ENCODE measurements around the gene MTHFD1. TPM values are rescaled to one million over a fixed set of nuclear protein-coding genes. Genes with fewer than 3 reads are reported as not detected.

MTHFD1 gene
- total RNA-seq, 4 donors from 2014 or later: 27.6 to 66.0 (median 53.8) TPM

GRCh38 chr14:64416348-64416932 is 28.3 kb downstream of the MTHFD1 start:
- 74 to 80% methylated on average over 3 of the region's 3 CpGs for WGBS, 2 donors
- Histone ChIP-seq H3K27ac (no peak overlapping the region), H3K27me3 (no peaks in the 10 kb centered on the region), H3K36me3 (peaks cover 7 to 99% (median 14%) of the 10 kb centered on the region in 3 donors), H3K4me1 (no peaks in the 10 kb centered on the region), H3K4me3 (no peak overlapping the region), H3K9me3 (no peaks in the 10 kb centered on the region)
- TF ChIP-seq CTCF (IDR thresholded peaks at IDR 0.05) (no peak), POLR2A (IDR thresholded peaks at IDR 0.05) (no peak)
- no peak for DNase-seq
- intact Hi-C loops (cut with DNase I): no loop called here

GRCh38 chr14:64417055-64417770 is 29.1 kb downstream of the MTHFD1 start:
- 79 to 88% methylated on average over 5 of the region's 5 CpGs for WGBS, 2 donors
- no peak for DNase-seq
- Histone ChIP-seq H3K27ac (no peak overlapping the region), H3K4me3 (no peak overlapping the region), H3K9me3 (no peaks in the 10 kb centered on the region), H3K4me1 (no peaks in the 10 kb centered on the region), H3K36me3 (peaks cover 6 to 99% (median 14%) of the 10 kb centered on the region in 3 donors), H3K27me3 (no peaks in the 10 kb centered on the region)
- intact Hi-C loops (cut with DNase I): no loop called here
- TF ChIP-seq POLR2A (IDR thresholded peaks at IDR 0.05): no peak
- TF ChIP-seq CTCF (IDR thresholded peaks at IDR 0.05): no peak

- H3K27me3 ChIP-seq: no peaks in the 10 kb centered on the region
- no peaks in the 10 kb centered on the region for H3K9me3 ChIP-seq
- no peak for TF ChIP-seq CTCF (IDR thresholded peaks at IDR 0.05)
- TF ChIP-seq POLR2A (IDR thresholded peaks at IDR 0.05): no peak
- H3K27ac ChIP-seq: no peak overlapping the region
- intact Hi-C loops (cut with DNase I): no loop called here
- no peaks in the 10 kb centered on the region for H3K4me1 ChIP-seq
- WGBS, 2 donors: 94 to 96% methylated on average over 6 to 7 of the region's 7 CpGs
- no peak overlapping the region for H3K4me3 ChIP-seq
- H3K36me3 ChIP-seq: peaks cover 6 to 99% (median 13%) of the 10 kb centered on the region in 3 donors
- DNase-seq: no peak
Observed at GRCh38 chr14:64417771-64418125, 29.6 kb downstream of the MTHFD1 start.

GRCh38 chr14:64419003-64419402 is 30.9 kb downstream of the MTHFD1 start:
- H3K27me3 ChIP-seq: no peaks in the 10 kb centered on the region
- no peaks in the 10 kb centered on the region for H3K9me3 ChIP-seq
- H3K4me3 ChIP-seq: no peak overlapping the region
- H3K4me1 ChIP-seq: no peaks in the 10 kb centered on the region
- intact Hi-C loops (cut with DNase I): no loop called here
- H3K27ac ChIP-seq: no peak overlapping the region
- WGBS, 2 donors: 77% methylated on average over 7 of the region's 7 CpGs; no CpG with 5 or more reads in 1 of the 2 donors
- H3K36me3 ChIP-seq: peaks cover 6 to 99% (median 6%) of the 10 kb centered on the region in 3 donors
- TF ChIP-seq POLR2A (IDR thresholded peaks at IDR 0.05) (no peak), CTCF (IDR thresholded peaks at IDR 0.05) (no peak)
- no peak for DNase-seq

GRCh38 chr14:64421166-64421565 is 33.0 kb downstream of the MTHFD1 start:
- Histone ChIP-seq H3K27me3 (no peaks in the 10 kb centered on the region), H3K36me3 (peaks cover 0 to 100% (median 0%) of the 10 kb centered on the region in 3 donors), H3K27ac (no peak overlapping the region), H3K4me1 (no peaks in the 10 kb centered on the region), H3K4me3 (no peak overlapping the region), H3K9me3 (no peaks in the 10 kb centered on the region)
- intact Hi-C loops (cut with DNase I): no loop called here
- no peak for TF ChIP-seq POLR2A (IDR thresholded peaks at IDR 0.05)
- WGBS, 2 donors: 55 to 66% methylated on average over 8 of the region's 8 CpGs
- DNase-seq: no peak
